GM23248 (cell line): ENCODE measurements around the gene THOC5.

Source experiments
- EZH2 ChIP-seq: fragments of 200-600 bp; sonication (generic); IDR thresholded peaks from 2 replicates; pipeline ENCODE4 v1.6.1; 2018; ENCODE audit warnings: antibody characterized with exemption, mild to moderate bottlenecking; ENCODE audit not compliant: insufficient read depth, poor library complexity, severe bottlenecking
- EZH2phosphoT487 ChIP-seq: fragments of 200-600 bp; sonication (generic); IDR thresholded peaks from 2 replicates; pipeline ENCODE4 v1.6.1; 2018; ENCODE audit warnings: antibody characterized with exemption, moderate library complexity, mild to moderate bottlenecking, low read depth; ENCODE audit not compliant: insufficient read depth

DNA sequence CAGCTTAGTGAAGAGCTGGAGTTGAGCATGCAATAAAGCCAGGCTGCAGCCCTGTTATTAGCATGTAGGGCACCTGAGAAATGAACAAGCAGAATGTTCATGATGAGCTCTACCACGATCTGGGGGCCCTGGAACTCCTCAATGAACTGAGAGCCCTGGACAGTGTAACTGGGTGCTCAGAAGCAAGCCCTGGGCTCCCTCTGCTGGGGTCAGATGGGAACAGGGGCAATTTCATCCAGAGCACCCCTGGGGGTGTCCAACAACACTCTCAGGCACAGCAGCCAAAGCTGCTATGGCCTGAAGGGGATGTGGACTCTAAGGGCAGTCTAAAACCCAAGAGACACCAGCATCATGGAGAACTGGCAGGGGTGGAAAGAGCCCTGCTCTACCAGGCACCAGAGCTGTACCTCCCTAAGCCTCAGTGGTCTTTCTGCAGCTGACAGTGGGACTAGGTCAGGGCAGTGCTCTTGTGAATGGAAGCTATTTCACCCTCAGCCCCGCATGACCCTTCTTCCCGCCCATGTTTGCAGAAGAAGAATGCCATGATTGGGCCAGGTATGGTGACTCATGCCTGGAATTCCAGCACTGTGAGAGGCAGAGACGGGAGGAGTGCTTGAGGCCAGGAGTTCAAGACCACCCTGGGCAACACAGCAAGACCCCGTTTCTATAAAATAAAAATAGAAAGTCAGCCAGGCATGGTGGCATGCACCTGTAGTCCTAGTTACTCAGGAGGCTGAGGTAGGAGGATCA is 28.9 kb downstream of the THOC5 start:
- TF ChIP-seq EZH2 (no peak), EZH2phosphoT487 (no peak)
